Stimulated activated CD8-positive, alpha-beta memory T cell treated with anti-CD3 and anti-CD28 coated beads, Interleukin-15, amount 100 ng/mL, for 48 hours (primary cell): ENCODE measurements around the gene NBEA.
"Not testable (repeated sequence)": the region's sequence is repeated elsewhere in the genome, so short reads cannot be mapped to it uniquely, and the experiment has no call there.

ENCODE experiments used
- DNase-seq, 2 donors: peaks; one replicate each; pipeline ENCODE4 v3.0.0-alpha.2; 2020; ENCODE audit warnings: low read depth in 2 of 2

NBEA gene

DNA sequence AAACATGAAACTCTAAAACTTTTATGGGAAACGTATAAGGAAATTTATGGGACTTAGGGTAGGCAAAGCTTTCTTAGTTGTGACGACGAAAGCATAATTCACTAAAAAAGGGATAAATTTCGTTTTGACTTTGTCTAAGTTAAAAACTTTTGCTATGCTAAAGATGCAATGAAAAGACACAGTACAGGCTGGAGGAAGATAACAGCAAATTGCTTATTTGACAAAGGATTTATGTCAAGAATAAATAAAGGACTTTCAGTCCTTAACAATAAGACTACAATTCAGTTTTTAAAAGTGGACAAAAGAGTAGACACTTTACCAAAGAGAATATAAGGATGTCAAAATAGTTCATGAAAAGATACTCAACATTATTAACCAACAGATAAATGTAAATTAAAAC lies 150.2 kb downstream of the NBEA start:
- DNase-seq, result no peak

DNA sequence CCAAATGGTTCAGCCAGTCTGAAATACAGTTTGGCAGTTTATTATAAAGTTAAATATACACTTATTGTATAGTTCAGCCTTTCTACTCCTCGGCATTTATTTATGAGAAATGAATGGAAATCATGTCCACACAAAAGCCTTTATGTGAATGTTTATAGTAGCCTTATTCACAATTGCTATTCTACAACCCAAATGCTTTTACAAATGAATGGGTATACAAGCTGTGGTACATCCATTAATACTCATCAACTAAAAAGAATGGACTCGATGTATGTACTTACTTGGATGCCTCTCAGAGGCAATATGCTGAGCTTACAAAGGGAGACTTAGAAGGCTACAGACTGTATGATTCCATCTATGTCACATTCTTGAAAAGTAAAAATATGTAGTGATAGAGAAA lies 150.7 kb downstream of the NBEA start:
- DNase-seq, result no peak

DNA sequence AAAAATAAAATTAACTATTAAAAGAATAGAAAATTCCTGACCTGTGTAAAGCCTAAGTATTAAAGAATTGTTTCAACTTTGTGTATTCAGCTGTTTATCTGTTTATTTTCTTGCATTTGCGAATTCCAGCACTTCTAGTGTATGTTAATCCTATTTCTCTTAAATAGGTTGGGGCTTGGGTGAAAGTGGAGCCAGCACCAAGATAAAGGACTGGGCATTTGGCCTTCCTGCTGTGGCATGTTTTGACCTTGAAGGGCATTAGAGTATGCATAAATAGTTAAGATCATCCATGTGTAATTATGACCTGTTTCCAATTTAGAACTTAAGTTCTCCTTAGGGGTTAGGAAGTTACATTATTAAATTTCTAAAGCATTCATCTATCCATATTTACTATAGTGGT lies 151.3 kb downstream of the NBEA start:
- no peak for DNase-seq

DNA sequence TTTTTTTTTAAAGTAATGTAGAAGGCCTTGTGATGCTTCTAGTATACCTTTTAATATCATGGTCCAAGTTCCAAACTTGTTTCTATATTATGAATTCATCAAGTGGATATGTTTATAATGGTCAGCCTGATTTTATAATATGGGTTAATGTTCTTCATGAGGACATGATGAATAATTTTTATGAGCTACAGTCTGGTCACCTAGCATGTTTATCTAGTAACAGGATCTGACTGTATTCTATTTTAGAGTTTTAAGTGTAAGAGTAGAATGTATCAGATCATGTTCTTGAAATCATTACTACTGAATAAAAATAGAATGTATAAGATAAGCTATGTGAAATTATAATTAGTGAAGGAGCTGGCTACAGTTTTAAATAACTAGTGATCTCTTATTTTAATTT lies 164.7 kb downstream of the NBEA start:
- DNase-seq, result not testable (repeated sequence)

DNA sequence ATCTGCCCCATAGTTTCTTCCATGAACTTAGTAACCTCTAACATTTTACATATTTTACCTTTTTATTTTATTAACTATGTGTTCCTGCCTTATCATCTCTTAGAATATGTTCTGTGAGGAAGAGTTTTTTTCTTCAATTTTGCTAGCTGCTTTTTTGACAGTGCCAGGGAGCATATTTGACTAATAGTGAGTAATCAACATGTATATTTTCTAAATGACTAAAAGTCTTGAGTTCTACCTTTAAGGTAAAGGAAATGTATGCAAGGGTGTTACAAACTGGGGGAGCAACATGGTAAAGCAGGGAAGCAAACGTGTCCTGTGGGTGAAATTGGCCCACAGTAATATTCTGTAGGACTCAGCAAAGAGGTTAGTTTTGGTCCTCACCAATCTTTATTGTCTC lies 165.5 kb downstream of the NBEA start:
- DNase-seq, result no peak

DNA sequence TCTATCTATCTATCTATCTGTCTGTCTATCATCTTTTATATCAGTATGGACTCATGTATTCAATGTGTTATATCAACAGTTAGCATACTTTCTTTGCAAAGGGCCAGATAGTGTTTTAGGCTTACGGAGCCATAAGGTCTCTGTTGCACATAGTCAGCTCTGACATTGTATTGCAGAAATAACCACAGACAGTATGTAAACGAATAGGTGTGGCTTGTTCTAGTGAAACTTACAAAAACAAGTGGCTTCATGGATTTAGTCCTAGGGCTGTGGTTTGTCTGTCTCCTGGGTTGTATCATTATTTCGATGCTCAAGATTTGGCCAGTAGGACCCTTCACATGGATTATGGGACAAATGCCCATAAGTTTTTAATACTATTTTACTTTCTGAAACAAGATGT lies 171.5 kb downstream of the NBEA start:
- not testable (repeated sequence) for DNase-seq

DNA sequence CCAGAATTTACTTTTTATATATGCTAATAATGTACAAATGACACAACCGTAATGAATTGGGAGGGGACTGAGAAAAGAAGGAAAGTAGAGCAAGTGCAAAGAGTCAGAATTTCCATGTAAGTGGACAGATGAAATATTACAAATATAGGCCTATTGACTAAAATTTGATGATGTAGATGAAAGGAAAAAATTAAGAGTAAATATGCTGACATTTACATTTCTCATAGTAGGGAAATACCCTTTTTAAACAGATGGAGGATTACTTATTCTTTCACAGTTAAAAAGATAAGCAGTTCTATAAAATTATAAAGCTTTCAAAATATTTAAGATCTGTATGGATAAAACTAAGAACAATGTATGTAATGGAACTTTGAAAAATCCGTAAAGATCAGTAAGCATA lies 185.4 kb downstream of the NBEA start:
- DNase-seq, result no peak

DNA sequence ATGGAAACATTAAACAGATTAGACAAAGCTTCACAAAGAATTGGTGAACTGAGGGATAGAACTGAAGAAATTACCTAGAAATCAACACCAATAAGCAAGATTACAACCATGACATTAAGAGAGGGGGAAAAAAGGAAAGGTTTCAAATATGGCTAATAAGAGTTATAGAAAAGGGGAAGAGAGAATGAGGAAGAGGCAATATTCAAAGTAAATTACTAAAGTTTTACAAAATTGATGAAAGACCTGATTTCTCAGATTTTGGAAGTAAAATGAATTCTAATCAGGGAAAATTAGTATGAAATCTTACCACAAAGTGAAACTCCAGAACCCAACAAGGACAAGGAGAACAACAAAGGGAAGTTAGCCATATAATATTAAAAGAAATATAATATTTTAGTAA lies 187.4 kb downstream of the NBEA start:
- DNase-seq, result no peak

DNA sequence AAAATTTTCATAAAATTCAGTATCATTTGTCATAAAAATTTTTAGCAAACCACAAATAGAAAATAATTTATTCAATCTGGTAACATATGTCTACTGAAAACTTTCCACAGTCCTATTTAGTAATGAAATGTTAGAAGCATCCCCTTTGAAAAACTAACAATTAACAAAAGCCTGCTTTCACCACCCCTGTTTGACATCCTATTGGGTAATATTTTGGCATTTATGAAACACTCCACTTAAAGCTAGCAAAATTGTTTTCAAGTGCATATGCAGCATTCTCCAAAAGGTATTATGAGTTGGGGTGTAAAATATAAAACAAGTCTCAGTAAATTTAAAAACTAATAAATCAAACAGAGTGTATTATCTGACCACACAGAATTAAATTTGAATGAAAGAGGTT lies 189.4 kb downstream of the NBEA start:
- DNase-seq, result no peak

DNA sequence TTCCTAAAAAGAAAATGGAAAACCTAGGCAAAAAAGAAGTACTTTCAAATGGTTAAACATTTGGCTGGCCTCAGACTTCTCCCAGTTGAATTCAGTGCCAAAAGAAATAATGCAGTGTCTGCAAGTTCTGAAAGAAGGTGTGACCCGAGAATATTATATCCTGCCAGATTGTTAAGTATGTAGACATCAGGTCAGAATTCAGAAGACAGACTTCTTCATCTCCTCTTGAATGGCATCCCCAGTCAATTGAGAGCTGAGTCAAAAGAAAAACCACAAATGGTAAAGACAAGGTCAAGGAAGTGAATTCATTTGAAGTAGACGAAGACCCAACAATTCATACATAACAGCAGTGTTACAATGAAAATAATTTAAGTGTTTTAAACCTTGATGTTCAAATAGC lies 194.5 kb downstream of the NBEA start:
- DNase-seq, result no peak

DNA sequence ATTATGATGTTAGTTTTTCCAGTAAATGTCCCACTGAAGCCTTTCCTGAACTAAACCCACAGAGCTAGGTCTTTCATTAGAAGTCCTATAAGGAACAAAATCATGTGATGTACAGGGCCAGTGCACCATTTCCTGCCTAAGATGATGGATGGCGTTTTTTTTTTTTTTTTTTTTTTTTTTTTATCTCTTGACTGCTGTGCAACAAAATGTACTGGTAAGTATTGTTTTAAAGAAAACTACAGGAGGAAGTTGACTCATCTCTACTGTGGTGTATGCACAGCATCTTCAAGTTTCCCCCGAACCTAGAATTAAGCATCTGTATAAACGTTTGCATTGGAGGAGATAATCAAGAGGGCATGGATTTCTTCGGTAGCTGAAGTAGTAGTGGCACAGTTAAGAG lies 197.5 kb downstream of the NBEA start:
- no peak for DNase-seq

DNA sequence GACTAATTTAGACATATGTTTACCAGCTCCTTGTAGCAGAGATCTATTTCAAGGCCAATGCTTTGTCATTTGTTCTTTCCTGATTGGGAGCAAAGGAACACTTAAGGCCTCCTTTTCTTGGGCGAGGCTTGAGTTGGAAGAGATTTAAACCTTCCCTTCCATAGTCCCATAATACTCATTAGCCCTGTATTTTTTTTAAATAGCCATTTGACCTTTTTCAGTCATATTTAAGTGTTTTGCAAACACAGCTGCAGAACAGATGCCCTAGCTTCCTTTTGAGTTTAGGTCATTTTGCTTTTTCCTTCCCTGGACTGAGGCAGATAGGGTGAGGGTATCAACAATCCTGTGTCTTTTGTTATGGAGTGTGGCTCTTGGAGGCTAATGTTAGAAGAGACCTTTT lies 198.3 kb downstream of the NBEA start:
- DNase-seq, result no peak

DNA sequence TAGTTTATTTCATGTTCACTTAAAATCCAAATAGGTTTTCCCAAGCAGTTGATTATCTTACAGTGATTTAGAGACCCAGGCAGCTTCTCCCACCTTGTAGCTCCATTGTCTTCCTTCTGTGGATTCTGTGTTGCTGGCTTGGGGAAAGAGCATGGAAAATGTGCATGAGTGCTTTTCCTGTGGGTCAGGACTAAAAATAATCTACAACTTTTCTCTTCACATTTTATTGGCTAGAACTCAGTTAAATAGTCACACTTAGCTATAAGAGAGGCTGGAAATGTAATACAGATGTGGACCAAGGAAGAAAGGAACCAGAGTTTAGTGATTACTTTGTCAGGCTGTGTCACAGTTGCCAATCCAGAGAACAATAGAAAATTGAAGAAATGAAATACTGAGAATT lies 198.8 kb downstream of the NBEA start:
- DNase-seq, result no peak

DNA sequence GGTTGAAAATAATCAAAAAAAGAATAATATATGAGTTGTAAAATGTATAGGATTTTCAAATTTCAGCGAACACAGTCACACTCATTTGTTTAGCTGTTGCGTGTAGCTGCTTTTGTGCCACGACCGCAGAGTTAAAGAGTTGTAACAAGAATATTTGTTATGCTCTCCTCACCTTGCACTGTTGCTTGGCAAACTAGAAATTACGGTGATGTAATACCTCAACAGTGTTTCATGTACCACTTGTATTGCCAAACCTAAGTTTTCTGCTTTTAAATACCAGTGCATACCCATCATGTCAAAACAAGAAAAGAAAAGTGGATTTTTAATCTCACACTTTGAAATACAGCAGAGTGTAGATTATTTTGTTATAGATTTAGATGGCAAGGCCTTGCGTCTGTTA lies 201.1 kb downstream of the NBEA start:
- no peak for DNase-seq

DNA sequence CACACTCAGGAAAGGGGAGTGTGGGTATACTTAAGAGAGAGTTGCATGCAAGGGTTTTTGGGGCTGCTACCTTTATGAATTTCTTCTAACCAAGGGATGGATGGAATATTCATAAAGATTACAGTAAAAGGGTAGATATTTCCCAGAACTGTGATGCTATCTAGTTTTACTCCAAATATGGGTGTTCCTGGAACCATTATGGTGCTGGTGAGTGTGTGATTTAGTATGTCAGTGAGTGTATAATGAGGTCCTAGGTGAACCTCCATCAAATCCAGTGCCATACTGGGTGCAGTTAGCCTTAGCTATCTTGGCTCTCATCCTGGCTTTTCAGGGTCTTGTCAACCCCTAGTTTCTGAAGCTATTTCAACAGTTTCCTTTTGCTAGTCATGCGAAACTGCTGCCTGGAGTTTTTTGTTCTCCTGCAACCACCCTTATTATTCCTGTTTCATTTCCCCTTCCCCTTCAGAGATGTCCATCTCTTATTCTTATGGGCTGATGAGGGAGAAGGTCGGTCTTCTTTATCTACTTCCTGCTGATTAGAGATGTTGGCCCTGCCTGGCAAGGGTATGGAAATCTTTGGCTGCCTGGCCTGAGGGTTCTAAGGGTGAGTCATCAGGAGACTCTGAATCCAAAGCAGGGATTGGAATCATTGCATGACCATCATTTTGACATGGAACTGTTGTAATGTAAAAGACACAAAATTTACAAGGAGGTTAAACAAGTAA lies 202.3 kb downstream of the NBEA start:
- DNase-seq, result no peak

DNA sequence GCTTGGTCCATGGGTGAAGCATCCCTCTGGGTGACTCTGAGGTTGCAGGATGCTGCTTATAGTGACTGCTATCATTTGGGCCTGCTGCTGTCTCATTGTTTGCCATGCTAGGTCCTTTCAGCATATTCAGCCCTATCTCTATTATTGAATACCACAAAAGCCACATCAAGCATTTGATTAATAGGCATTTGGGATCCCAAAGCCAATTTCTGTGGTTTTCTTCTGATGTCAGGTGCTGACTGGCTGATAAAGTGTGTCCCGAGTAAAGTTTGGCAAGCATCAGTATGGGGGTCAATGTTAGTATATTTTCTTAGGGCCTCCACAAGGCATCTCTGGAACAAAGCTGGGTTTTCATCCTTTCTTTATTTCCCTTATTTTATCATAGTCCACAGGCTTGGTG lies 204.6 kb downstream of the NBEA start:
- no peak for DNase-seq

DNA sequence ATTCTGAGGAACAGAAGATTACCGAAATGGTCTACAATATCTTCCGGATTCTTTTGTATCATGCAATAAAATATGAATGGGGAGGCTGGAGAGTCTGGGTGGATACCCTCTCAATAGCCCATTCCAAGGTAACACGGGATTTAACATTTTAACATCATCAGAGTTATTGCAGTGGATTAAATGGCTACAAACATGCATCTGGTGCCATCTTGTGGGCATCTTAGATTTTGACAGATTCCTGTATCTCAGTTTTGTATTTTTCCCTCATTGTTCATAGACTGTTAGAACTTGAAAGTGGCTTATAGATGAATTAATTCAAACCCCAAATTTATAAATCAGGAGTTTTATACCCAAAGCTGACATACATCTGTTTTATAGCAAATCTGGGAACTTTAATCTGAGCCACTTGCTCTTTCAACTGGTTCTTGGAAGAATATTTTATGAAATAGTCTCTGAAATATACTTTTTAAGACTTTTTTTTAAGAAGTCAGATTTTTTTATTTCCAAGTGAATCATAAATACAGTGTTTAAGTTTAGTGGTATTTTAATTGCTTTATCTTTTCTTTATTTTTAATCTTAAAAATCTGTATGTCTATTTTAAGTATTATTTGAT lies 215.2 kb downstream of the NBEA start:
- DNase-seq, result no peak

DNA sequence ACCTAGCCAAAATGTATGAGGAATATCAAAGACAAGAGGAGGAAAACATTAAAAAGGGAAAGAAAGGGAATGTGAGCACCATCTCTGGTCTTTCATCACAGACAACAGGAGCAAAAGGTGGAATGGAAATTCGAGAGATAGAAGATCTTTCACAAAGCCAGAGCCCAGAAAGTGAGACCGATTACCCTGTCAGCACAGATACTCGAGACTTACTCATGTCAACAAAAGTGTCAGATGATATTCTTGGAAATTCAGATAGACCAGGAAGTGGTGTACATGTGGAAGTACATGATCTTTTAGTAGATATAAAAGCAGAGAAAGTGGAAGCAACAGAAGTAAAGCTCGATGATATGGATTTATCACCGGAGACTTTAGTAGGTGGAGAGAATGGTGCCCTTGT lies 217.0 kb downstream of the NBEA start:
- DNase-seq, result no peak

DNA sequence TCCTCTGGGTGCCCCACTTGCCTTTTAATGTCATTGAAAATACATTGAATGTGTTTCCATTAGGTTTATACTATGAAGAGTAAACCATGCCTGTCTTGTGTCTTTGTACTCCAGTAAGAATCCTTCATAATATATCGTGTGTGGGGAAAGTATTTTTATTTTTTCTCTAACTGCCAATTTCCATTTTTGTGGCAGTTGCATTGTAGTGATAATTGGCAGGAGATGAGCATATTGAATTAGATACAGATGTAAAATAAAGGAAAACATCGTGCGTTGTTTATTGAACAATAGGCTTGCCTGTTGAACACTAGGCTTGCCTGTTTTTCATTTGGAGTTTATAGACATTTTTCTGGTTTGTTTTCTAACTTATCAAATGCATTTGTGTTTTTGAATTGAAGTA lies 218.8 kb downstream of the NBEA start:
- no peak for DNase-seq

DNA sequence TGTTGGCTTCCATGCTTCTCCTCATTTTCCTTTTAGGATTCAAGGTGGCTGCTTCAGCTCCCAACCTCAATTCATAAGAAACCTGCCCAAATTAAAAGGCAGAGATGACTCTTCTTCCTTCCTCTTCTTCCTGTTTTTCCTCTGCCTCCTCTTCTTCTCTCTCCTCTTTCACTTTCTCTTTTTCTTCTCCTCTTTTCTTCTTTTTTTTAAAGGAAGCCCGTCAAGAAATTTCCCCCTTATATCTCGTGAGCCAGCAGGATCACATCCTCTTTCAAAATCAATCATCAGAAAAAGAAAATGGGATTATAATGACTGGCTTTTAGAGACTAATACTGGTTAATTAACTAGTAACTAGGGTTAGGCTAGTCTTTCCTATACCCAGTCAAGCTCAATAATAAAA lies 220.3 kb downstream of the NBEA start:
- DNase-seq, result no peak

DNA sequence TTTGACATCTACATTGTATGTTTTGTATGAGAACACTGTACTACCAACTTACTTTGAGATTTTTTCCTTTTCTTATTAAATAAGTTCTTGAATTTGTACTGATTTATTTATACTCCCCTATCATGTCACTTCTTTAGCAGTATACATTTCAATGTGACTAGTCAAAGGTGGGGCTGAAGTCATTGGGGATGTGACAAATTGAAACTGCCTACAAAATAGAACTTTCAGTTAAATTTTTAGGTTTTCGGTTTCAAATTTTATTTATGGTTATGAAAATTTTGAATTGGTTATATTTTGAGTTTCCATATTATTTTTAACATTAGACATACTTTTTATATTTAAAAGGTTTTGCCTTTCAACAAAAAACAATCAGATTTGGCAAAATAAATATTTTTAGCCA lies 221.6 kb downstream of the NBEA start:
- no peak for DNase-seq

DNA sequence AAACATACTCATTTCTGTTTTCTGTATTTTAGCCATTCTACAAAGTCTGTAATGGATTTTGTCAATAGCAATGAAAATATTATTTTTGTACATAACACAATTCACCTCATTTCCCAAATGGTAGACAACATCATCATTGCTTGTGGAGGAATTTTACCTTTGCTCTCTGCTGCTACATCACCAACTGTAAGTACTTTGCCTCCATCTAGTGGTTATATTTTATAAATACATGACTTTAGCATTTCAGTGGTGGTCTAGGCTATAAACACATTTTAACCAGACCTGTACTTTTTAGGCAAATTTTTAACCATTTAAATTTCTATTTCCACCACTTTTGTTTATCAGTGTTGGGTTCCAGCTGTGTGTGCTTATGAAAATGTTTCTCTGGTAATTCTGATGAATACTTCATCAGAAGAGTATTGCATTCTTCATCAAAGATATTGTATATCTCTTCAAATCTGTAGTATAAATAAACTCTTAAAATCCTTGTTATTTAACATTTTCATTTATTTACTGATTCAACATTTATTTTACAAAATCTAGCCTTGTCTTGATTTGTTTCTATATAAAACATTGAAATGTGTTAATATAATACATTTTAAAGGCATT lies 222.4 kb downstream of the NBEA start:
- DNase-seq, result no peak

DNA sequence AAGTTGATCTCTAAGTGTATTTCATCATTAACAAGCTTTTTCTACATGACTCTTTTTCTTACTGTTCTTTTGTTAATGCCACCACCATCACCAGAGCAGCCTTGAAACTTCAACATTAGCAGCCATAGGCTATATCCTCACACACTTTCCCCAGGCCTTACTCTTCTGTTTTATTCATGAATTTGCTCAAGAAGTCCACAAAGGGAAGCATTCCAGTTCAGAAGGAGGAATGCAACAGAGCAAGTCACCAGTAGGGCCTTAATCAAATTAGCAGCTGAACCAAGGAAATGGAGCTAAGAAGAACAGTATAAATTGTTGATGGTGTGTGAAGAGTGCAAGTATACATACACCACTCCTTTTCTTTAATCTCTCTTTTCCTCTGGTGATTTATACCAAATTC lies 223.1 kb downstream of the NBEA start:
- no peak for DNase-seq

DNA sequence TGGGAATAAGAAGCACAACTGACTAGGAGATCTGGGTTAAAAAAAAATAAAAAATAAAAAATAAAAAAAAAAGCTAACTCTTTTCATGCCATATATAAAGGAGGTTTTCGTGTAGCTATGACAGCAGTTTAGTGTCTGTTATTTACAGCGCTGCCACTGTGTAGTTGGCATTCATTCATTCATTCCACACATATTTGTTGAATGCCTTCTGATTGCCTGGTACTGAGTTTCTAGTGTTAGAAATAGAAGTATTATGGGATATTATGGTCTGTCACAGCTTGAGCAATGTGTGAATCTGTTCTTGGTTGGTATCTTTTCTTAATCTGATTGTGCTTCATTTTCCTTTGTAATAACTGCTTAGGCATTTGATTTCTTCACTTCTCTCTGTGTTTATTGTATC lies 237.4 kb downstream of the NBEA start:
- DNase-seq, result no peak
